GM10266 (cell line): ENCODE measurements around the gene AFG1L.
"Not testable (repeated sequence)": the region's sequence is repeated elsewhere in the genome, so short reads cannot be mapped to it uniquely, and the experiment has no call there.

Source experiments
- DNase-seq: peaks from one replicate; pipeline ENCODE4 v3.0.0; 2012; ENCODE audit errors: extremely low spot score
- CTCF ChIP-seq: IDR thresholded peaks from 2 replicates; pipeline ENCODE4 v1.5.1; 2012; ENCODE audit warnings: mild to moderate bottlenecking, low read depth; ENCODE audit not compliant: control insufficient read depth, insufficient read depth; ENCODE audit errors: missing control alignments

Gene AFG1L

GRCh38 chr6:108446629-108447150 is 151.8 kb downstream of the AFG1L start:
- no peak for TF ChIP-seq CTCF

GRCh38 chr6:108448481-108448880 is 153.6 kb downstream of the AFG1L start:
- TF ChIP-seq CTCF, result no peak
- DNase-seq, result no peak

More at GRCh38 chr6:108446629-108447150, 151.8 kb downstream of the AFG1L start:
- no peak for DNase-seq

GRCh38 chr6:108449717-108450116 is 154.9 kb downstream of the AFG1L start:
- not testable (repeated sequence) for DNase-seq

- DNase-seq, result no peak
- TF ChIP-seq CTCF, result no peak
Measured at GRCh38 chr6:108451816-108452215, 157.0 kb downstream of the AFG1L start.

GRCh38 chr6:108452711-108453195 is 157.9 kb downstream of the AFG1L start:
- no peak for TF ChIP-seq CTCF
- no peak for DNase-seq

- peak; percentile 7 for TF ChIP-seq CTCF
- no peak for DNase-seq
Measured at GRCh38 chr6:108453601-108454185, 158.8 kb downstream of the AFG1L start.

- TF ChIP-seq CTCF, result no peak
- no peak for DNase-seq
Measured at GRCh38 chr6:108454356-108454755, 159.5 kb downstream of the AFG1L start.
